Urinary bladder (tissue), 4 donors: Measurements from ENCODE around the gene ZNF473. TPM values are rescaled to one million over a fixed set of nuclear protein-coding genes. Genes with fewer than 3 reads are reported as not detected.
A peak's percentile ranks its signal among the peaks of the same experiment; 100 is the strongest.

Source experiments
- DNase-seq: peaks from one replicate; pipeline ENCODE4 v3.0.0-alpha.2; 2015; ENCODE audit errors: extremely low spot score
- H3K27ac ChIP-seq: one replicate; pipeline ENCODE4 v1.5.1; 2013; ENCODE audit warnings: low read depth, mild to moderate bottlenecking, moderate library complexity
- H3K36me3 ChIP-seq: one replicate; pipeline ENCODE4 v1.6.1; 2013; ENCODE audit warnings: mild to moderate bottlenecking, moderate library complexity; ENCODE audit not compliant: insufficient read depth
- H3K4me1 ChIP-seq: one replicate; pipeline ENCODE4 v1.6.1; 2013; ENCODE audit warnings: mild to moderate bottlenecking, moderate library complexity; ENCODE audit not compliant: insufficient read depth
- H3K4me3 ChIP-seq: one replicate; pipeline ENCODE4 v1.5.1; 2013; ENCODE audit warnings: low read depth, low read length
- WGBS: extraction: QIAGEN DNeasy Blood & Tissue Kit; methylation state at CpG from one replicate; pipeline ENCODE4 v1.1.7; 2013; 5-methylcytosine and 5-hydroxymethylcytosine counted together
- polyA plus RNA-seq: library from polyadenylated mRNA; stranded (reverse); fragments of 200-250 nt; gene quantifications from one replicate; pipeline ENCODE4 v1.2.3, GENCODE V29; 2013
- total RNA-seq: library from RNA; depleted of rRNA; stranded (reverse); fragments of >200 nt; gene quantifications from one replicate; pipeline ENCODE4 v1.2.3, GENCODE V29; 2014
- donor health status: healthy with polysubstance abuse.
- donor health status: healthy.

ZNF473 gene
- total RNA-seq, result 7.7 TPM
- 4.8 TPM for polyA plus RNA-seq

DNA sequence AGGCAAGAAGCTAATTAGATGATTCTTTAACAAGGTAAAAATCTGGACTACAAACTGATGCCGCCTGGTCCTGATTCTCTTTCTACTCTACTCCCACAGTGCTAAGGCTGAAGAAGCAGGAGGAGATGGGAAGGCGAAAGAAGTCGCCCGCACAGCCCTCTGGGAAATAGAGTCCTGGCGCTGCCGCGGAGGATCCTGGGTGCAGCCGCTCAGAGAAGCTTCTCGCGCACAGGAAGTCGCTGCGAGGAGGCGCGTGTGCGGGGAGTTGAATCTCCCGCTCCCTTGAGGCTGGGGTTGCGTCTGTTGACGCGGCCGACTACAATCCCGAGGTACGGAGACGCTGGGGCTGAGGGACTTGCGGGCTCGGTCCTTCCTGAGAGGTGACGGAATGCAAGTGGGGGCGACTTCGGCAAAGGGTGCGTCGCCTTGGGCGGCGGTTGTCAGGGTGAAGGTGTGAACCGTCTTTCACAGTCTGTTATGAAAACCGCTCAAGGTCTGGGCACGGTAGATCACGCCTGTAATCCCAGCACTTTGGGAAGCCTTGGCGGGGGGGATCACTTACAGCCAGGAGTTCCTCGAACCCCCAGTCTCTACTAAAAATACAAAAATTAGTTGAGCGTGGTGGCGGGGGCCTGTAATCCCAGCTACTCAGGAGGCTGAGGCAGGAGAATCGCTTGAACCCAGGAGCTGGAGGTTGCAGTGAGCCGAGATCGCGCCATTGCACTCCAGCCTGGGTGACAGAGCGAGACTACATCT, at the start of gene ZNF473:
TSS of gene ZNF473 (plus strand) at position 212 of the 756 bp plus-strand sequence. CDS start 5,078 bp downstream, outside the sequence.
- H3K4me1 ChIP-seq, result peaks cover 2% of the 10 kb centered on the region
- DNase-seq, result no peak
- H3K4me3 ChIP-seq, result peak within 1 kb of the TSS; percentile 72
- no peaks in the 10 kb centered on the region for H3K36me3 ChIP-seq
- peak within 1 kb of the TSS; percentile 86 for H3K27ac ChIP-seq
- 10% methylated on average over 45 of the region's 45 CpGs for WGBS

DNA sequence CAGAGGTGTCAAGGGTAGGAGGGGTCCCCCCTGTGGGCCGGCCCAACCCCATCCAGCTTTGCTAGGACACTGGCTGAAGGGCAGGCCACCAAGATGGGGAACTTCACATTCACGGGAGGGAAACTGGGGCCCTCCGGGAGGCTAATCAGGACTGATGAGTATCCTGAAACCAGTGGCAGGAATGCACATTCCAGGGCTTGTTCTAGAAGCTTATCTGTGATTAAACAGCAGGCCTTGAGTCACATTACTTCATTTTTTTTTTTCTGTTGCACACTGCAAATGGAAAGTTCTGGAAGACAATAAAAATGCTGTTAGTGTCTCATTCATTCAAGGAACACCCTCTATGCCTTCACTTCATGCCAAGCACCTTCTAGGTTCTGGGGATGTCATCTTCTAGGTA, 49.3 kb upstream of the ZNF473 start:
- Histone ChIP-seq H3K4me1 (no peaks in the 10 kb centered on the region), H3K4me3 (no peak overlapping the region), H3K36me3 (no peaks in the 10 kb centered on the region), H3K27ac (no peak overlapping the region)
- no peak for DNase-seq
- 81% methylated on average over 3 of the region's 3 CpGs for WGBS

GRCh38 chr19:49977076-49977475, 48.7 kb upstream of the ZNF473 start:
- no peak overlapping the region for H3K4me3 ChIP-seq
- WGBS, result 89% methylated on average over 13 of the region's 13 CpGs
- H3K4me1 ChIP-seq, result no peaks in the 10 kb centered on the region
- H3K27ac ChIP-seq, result no peak overlapping the region
- no peaks in the 10 kb centered on the region for H3K36me3 ChIP-seq
- DNase-seq, result no peak

DNA sequence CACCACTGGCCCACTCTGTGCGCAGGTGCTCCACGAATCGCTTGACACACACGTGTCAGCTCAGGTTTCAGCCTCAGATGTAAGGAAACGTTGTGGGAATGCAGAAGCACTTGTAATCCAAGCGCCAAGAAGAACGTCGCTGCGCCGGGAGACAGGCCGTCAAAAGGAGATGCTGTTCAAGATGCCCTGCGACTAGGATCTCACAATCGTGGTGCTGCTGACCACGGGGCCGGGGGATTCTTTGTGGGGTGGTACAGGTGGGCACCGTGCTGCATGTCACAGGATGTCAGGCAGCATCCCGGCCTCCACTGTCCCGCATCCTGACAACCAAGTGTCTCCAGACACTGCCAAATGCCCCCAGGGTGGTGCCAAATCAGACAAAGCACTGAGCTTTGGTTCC, 47.9 kb upstream of the ZNF473 start:
- no peak overlapping the region for H3K27ac ChIP-seq
- no peaks in the 10 kb centered on the region for H3K36me3 ChIP-seq

GRCh38 chr19:49978324-49978723, 47.5 kb upstream of the ZNF473 start:
- Histone ChIP-seq H3K27ac (no peak overlapping the region), H3K4me1 (no peaks in the 10 kb centered on the region), H3K36me3 (no peaks in the 10 kb centered on the region), H3K4me3 (no peak overlapping the region)
- no peak for DNase-seq
- 56% methylated on average over 11 of the region's 11 CpGs for WGBS

More for the DNA sequence above, 47.9 kb upstream of the ZNF473 start:
- H3K4me1 ChIP-seq, result no peaks in the 10 kb centered on the region
- 63% methylated on average over 18 of the region's 18 CpGs for WGBS
- DNase-seq, result no peak
- H3K4me3 ChIP-seq, result no peak overlapping the region

GRCh38 chr19:49981603-49982593, 43.9 kb upstream of the ZNF473 start:
- 87% methylated on average over 21 of the region's 21 CpGs for WGBS
- no peak for DNase-seq
- H3K4me3 ChIP-seq, result no peak overlapping the region
- H3K27ac ChIP-seq, result no peak overlapping the region
- no peaks in the 10 kb centered on the region for H3K36me3 ChIP-seq
- no peaks in the 10 kb centered on the region for H3K4me1 ChIP-seq

- WGBS, result 58% methylated on average over 10 of the region's 10 CpGs
- DNase-seq, result no peak
- no peaks in the 10 kb centered on the region for H3K4me1 ChIP-seq
- no peak overlapping the region for H3K4me3 ChIP-seq
- H3K27ac ChIP-seq, result no peak overlapping the region
- no peaks in the 10 kb centered on the region for H3K36me3 ChIP-seq
Observed at GRCh38 chr19:49983645-49984229, 42.1 kb upstream of the ZNF473 start.

GRCh38 chr19:49984491-49984890, 41.3 kb upstream of the ZNF473 start:
- no peaks in the 10 kb centered on the region for H3K36me3 ChIP-seq
- WGBS, result 88% methylated on average over 11 of the region's 11 CpGs
- H3K4me1 ChIP-seq, result no peaks in the 10 kb centered on the region
- H3K27ac ChIP-seq, result no peak overlapping the region
- H3K4me3 ChIP-seq, result no peak overlapping the region
- DNase-seq, result no peak

- Histone ChIP-seq H3K4me1 (no peaks in the 10 kb centered on the region), H3K4me3 (no peak overlapping the region), H3K36me3 (no peaks in the 10 kb centered on the region), H3K27ac (no peak overlapping the region)
- DNase-seq, result no peak
- 87% methylated on average over 3 of the region's 3 CpGs for WGBS
Observed at GRCh38 chr19:49985871-49986270, 39.9 kb upstream of the ZNF473 start.

DNA sequence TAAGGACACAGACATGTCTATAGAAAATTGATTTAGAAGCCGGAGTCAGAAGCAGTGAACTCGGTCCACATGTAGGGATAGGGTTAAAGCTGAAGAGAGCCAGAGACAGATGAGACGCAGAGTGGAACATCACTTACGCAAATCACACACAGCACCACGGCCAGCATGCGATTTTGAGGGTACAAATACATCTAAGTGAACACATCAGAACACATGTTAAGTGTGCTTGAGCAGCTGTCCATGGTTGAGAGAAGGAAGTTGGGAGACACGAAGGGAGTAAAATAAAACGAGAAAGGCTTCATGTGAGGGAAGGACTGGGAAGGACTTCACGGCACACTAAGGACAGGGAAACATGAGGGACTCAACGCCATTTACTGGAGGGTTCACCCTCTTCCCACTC, 39.5 kb upstream of the ZNF473 start:
- H3K4me3 ChIP-seq, result no peak overlapping the region
- WGBS, result 94% methylated on average over 10 of the region's 10 CpGs
- no peaks in the 10 kb centered on the region for H3K4me1 ChIP-seq
- H3K27ac ChIP-seq, result no peak overlapping the region
- H3K36me3 ChIP-seq, result no peaks in the 10 kb centered on the region
- no peak for DNase-seq

DNA sequence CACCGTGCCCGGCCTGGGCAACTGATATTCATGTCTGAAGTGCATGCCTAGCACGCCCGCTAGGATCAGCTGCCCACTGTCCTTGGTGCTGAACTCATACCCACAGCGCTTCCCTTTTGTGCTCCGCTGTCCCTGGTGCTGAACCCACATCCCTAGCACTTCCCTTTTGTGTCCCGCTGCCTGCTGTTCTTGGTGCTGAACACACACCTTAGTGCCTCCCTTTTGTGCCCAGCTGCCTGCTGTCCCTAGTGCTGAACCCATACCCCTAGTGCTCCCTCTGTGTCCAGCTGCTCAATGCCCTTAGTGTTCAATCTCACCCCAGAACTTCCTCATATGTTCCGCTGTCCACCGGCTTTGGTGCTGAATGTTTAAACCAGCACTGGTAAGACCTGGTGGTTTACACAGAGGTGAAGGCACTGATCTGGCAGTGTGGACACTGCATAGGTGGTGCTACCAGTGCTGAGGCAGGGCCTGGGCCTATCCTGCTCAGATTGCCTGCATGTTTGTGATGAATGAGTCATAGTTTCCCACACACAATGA, 38.6 kb upstream of the ZNF473 start:
- Histone ChIP-seq H3K36me3 (no peaks in the 10 kb centered on the region), H3K4me3 (no peak overlapping the region), H3K27ac (no peak overlapping the region), H3K4me1 (no peaks in the 10 kb centered on the region)
- 11% methylated on average over 9 of the region's 9 CpGs for WGBS
- DNase-seq, result peak; percentile 85

GRCh38 chr19:49988007-49988406, 37.8 kb upstream of the ZNF473 start:
- no peak for DNase-seq
- Histone ChIP-seq H3K36me3 (no peaks in the 10 kb centered on the region), H3K4me1 (no peaks in the 10 kb centered on the region), H3K27ac (no peak overlapping the region), H3K4me3 (no peak overlapping the region)
- WGBS, result 98% methylated on average over 5 of the region's 5 CpGs

DNA sequence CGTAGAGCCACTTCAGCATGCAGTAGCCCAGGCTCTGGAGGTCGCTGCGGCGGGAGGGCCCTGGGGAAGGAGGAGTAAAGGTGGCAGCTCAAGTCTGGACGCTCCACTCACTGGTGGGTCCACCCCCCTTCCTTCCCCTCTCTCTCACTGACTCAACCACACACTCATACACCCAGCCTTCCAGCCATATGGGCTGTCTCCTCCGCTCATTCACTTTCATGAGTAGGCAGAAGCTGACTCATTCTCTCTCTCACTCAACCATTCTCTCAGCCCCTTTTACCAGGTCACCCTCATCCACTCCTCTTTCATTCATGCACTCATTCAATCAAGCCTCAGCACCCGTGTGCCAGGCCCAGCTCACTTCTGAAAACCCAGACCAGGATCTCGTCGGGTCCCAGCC, 37.4 kb upstream of the ZNF473 start:
- WGBS, result 95% methylated on average over 9 of the region's 9 CpGs
- no peak for DNase-seq
- Histone ChIP-seq H3K36me3 (no peaks in the 10 kb centered on the region), H3K4me1 (no peaks in the 10 kb centered on the region), H3K4me3 (no peak overlapping the region), H3K27ac (no peak overlapping the region)
